CD4-positive, alpha-beta T cell treated with Interleukin-15 for 4 hours (primary cell): ENCODE measurements around the gene PRAF2.

ENCODE experiments used
- DNase-seq: peaks from one replicate; pipeline ENCODE4 v3.0.0-alpha.2; 2020; ENCODE audit warnings: low spot score

PRAF2 gene

GRCh38 chrX:49042581-49043219, 31.1 kb downstream of the PRAF2 start:
- no peak for DNase-seq

DNA sequence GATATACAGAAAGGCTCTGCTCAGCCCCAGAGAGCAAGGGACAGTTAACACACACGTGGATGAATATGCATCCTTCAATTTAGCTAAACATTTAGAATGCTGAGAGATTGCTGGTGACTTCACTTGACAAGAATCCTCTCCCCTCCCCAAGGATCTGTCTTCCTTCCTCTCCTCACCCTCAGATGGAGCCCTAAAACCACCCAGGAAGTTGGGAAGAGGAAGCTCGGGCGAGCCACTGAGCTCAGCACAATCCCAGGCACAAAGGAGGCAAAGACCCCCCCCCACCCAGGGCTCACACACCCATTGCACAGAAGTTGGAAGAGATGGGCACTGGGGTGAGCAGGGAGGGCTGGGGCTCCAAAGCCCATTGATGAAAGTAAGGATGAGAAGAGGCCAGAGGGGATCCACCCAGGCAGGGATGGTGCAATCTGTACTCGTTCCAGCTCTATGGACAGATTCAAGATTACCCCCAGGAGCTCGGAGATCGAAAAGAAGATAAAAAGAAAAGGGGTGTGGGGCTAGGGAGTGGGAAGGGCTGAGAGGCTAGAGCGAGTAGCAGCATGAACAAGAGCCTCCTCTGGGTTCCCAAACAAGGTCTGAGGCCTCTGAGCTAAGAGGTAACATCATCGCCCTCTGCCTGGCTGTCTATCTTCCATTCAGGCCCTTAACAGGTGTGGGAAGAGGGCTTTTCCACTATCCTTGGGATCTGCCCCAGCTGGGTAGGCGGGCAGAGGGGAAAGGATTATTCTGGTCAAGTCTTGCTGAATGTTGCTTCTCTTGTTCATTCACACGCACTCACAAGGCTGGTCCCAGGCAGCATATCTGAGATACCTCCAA, 31.8 kb downstream of the PRAF2 start:
- no peak for DNase-seq

DNA sequence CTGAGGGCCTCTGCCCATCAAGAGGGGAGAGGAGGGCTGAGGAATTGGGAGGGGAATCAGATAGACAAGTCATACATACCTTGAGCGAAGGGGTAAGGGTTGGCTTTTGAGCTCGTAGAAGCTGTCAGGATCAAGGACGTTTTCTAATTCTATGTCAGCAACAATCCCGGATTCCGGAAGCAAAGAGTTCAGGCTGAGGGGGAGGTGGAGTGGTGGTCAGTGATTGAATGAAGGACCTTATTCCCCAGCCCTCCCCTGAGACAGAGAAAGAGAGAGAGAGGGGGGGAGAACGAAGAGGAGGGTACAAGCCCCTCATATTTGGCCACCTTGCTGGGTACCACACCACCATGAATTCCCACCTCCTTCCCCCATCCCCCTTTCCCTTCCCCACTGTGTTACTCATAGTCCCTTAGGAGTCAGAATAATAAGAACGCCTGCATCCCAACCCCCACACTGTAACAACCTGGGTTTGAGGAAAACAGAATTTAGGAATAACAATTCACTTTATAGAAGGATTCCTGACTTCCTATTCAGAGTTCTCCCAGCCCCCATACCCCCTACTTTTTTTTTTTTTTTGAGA, 33.3 kb downstream of the PRAF2 start:
- no peak for DNase-seq

GRCh38 chrX:49039598-49040375, 34.0 kb downstream of the PRAF2 start:
- DNase-seq = peak; percentile 55

DNA sequence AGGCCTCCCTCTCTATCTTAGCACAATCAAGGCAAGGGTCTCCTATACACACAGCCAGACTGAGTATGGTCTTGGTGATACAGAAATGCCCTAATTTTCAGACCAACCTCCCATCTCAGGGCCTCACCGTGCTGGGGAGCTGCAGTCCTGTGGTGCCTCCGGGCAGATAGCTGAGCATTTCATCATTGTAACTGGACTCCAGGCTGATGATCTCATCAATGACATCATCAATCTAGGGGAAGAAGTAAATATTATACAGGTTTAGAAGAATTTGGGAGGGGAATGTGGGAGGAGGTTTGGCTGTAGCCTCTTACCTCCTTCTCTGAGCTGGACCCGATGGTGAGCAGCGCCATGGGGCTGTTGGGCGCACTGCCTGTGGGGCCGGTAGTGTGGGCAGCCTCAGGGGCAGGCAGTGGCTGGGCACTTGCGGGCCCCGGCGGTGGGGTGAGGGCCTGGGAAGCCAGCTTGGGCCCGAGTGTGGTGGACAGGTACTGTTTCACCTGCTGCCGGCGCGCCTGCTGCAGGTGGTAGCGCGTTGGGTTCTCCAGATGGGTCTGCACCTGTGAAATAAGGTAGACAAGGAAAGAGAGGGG, 35.8 kb downstream of the PRAF2 start:
- no peak for DNase-seq

GRCh38 chrX:49030283-49030682, 43.5 kb downstream of the PRAF2 start:
- DNase-seq = no peak

DNA sequence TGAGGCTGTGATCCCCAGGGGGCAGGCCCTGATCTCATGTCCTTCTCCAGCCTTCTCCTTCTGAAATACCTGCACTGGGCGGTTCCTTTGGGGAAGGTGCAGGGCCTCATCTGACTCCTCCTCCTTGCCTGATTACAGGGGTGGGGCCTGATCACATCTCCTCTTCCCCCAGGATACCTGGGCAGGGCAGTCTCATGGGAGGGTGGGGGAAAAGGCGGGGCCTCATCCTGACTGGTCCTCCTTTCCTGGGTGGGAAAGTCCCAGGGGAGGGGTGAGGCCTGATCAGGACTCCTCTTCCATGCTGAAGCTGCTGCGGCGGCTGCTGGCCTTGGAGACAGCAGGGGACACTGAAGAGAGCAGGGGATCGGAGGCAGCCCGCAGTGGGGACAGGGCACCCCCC, 43.9 kb downstream of the PRAF2 start:
- DNase-seq = no peak
